ENCODE results near the gene PUM1.

PUM1 gene

DNA sequence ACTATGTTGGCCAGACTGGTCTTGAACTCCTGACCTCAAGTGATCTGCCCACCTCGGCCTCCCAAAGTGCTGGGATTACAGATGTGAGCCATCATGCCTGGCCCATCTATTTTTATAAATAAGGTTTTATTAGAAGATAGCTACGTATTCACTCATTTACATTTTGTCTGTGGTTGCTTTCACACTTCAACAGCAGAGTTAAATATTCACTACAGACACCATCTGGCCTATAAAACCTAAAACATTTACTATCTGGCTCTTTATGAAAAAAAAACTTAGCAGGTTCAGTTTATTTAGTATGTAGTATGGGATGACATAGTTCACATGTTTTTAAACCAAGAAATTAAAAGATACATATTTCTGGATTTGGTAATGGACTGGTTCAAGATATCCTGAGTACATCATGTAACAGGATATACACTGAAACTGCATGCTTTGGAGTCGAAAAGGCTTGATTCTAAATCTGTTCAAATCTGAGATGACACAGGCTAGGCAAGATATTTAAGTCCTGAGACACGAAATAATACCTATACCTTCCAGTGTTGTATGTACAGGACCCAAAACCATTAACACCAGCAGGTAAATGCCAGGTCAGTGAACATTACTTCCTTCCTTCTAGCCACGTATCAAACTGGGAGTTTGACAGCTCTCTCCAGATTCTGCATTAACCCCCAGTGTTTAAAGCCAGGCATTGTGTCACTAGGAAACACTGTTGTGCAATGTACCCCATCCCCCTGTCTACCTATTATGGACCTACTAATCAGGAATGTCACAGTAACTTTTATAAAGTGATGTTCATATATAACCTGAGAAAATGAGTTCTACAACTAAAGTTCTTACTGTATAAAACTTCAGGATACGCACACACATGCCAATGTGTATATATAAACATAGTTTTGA, 102.7 kb downstream of the PUM1 start:
- H3K27ac ChIP-seq (replicated peaks; ENCODE audit: low read length) = no peak overlapping the region
- no peak overlapping the region for H2BK12ac ChIP-seq (ENCODE audit: low read length)
- no peak for DNase-seq (ENCODE audit: low spot score)
- no peak overlapping the region for H3K4me3 ChIP-seq (ENCODE audit: low read length in 2 of 2)
- no peak overlapping the region for H4K91ac ChIP-seq (ENCODE audit: low read depth, low read length, poor library complexity)
- H2BK5ac ChIP-seq (ENCODE audit: low read length) = no peak overlapping the region
- no peak overlapping the region for H3K4ac ChIP-seq (ENCODE audit: low read length)
- no peak overlapping the region for H4K8ac ChIP-seq (ENCODE audit: low read depth, low read length)
- H3K4me1 ChIP-seq (ENCODE audit: control insufficient read depth in 2 of 2, insufficient read depth in 1 of 2, low read depth in 1 of 2, low read length in 2 of 2) = no peaks in the 10 kb centered on the region
- WGBS, 2 donors (ENCODE audit: extremely low coverage in 2 of 2, insufficient read length in 2 of 2, insufficient replicate concordance in 1 of 2) = no CpG with 5 or more reads among the region's 6 CpGs
- no peak overlapping the region for H3K18ac ChIP-seq (ENCODE audit: low read length)
- H2BK120ac ChIP-seq (ENCODE audit: low read depth, low read length) = no peak overlapping the region
- no peak overlapping the region for H3K4me2 ChIP-seq (ENCODE audit: insufficient read depth, low read length, poor library complexity, severe bottlenecking)
- H3K36me3 ChIP-seq (replicated peaks in 1 of 2; ENCODE audit: control insufficient read depth in 2 of 2, insufficient read depth in 2 of 2, low read length in 2 of 2) = peaks cover 34 to 99% of the 10 kb centered on the region in 2 donors
- no peak overlapping the region for H2BK15ac ChIP-seq (ENCODE audit: low read length)
- no peak overlapping the region for H3K14ac ChIP-seq (ENCODE audit: low read length)
- no peaks in the 10 kb centered on the region for H3K27me3 ChIP-seq (ENCODE audit: control insufficient read depth in 3 of 3, insufficient read depth in 3 of 3, low read depth in 1 of 3, low read length in 3 of 3)
- no peak overlapping the region for H2AK5ac ChIP-seq (ENCODE audit: low read depth, low read length)
- peaks cover 0 to 3% of the 10 kb centered on the region in 2 donors for H3K9me3 ChIP-seq (replicated peaks in 1 of 2; ENCODE audit: control insufficient read depth in 2 of 2, insufficient read depth in 1 of 2, low read depth in 1 of 2, low read length in 2 of 2)
- H3K9ac ChIP-seq (ENCODE audit: low read depth, low read length, poor library complexity) = no peak overlapping the region
- H3K23ac ChIP-seq (ENCODE audit: low read depth, low read length, poor library complexity) = no peak overlapping the region
- no peaks in the 10 kb centered on the region for H3K79me1 ChIP-seq (ENCODE audit: low read depth, low read length)
- no peak overlapping the region for H2AFZ ChIP-seq (ENCODE audit: low read length)

DNA sequence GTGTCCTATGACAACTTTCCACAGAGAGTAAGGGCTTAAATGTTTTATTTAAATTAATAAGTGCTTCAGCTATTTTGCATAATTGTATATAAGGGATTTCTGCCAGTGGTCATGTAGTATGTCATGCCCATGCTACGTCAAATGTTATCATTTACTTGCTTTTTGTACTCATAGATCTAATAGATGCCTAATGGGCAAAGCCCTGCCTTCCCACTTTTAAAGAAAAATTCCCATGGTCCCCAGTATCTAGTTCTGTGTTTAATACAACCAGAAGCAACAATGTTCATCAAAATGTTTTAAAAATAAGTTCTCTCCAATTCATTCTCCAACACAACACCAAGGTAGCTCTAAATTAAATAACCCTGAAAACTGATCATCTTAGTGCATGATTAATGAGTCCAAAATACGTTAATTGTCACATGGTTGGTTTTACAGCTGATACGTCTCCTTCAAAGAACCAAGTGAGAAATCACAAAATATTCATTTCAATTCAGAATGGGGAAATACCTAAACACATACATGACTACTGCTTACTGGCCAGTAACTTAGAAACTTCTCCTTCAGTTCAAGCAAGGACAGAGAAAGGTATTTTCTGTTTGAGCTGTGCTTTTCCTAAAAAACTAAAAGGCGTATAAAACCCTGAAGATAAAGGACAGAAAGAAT, 107.8 kb downstream of the PUM1 start:
- Histone ChIP-seq H3K27ac (replicated peaks; ENCODE audit: low read length) (no peak overlapping the region), H2BK15ac (ENCODE audit: low read length) (no peak overlapping the region), H3K18ac (ENCODE audit: low read length) (no peak overlapping the region), H3K4me1 (ENCODE audit: control insufficient read depth in 2 of 2, insufficient read depth in 1 of 2, low read depth in 1 of 2, low read length in 2 of 2) (no peaks in the 10 kb centered on the region), H3K23ac (ENCODE audit: low read depth, low read length, poor library complexity) (no peak overlapping the region), H3K79me1 (ENCODE audit: low read depth, low read length) (no peaks in the 10 kb centered on the region), H2BK12ac (ENCODE audit: low read length) (no peak overlapping the region), H2AFZ (ENCODE audit: low read length) (no peak overlapping the region), H3K9ac (ENCODE audit: low read depth, low read length, poor library complexity) (no peak overlapping the region), H3K36me3 (replicated peaks in 1 of 2; ENCODE audit: control insufficient read depth in 2 of 2, insufficient read depth in 2 of 2, low read length in 2 of 2) (peaks cover 27 to 99% of the 10 kb centered on the region in 2 donors), H4K8ac (ENCODE audit: low read depth, low read length) (no peak overlapping the region), H2AK5ac (ENCODE audit: low read depth, low read length) (no peak overlapping the region), H3K27me3 (ENCODE audit: control insufficient read depth in 3 of 3, insufficient read depth in 3 of 3, low read depth in 1 of 3, low read length in 3 of 3) (no peaks in the 10 kb centered on the region), H3K4ac (ENCODE audit: low read length) (no peak overlapping the region), H3K14ac (ENCODE audit: low read length) (no peak overlapping the region), H4K91ac (ENCODE audit: low read depth, low read length, poor library complexity) (no peak overlapping the region), H2BK120ac (ENCODE audit: low read depth, low read length) (no peak overlapping the region), H3K9me3 (replicated peaks in 1 of 2; ENCODE audit: control insufficient read depth in 2 of 2, insufficient read depth in 1 of 2, low read depth in 1 of 2, low read length in 2 of 2) (peaks cover 0 to 5% of the 10 kb centered on the region in 2 donors), H3K4me2 (ENCODE audit: insufficient read depth, low read length, poor library complexity, severe bottlenecking) (no peak overlapping the region), H3K4me3 (ENCODE audit: low read length in 2 of 2) (no peak overlapping the region), H2BK5ac (ENCODE audit: low read length) (no peak overlapping the region)
- no peak for DNase-seq (ENCODE audit: low spot score)
- WGBS, 2 donors (ENCODE audit: extremely low coverage in 2 of 2, insufficient read length in 2 of 2, insufficient replicate concordance in 1 of 2) = no CpG with 5 or more reads among the region's 4 CpGs

DNA sequence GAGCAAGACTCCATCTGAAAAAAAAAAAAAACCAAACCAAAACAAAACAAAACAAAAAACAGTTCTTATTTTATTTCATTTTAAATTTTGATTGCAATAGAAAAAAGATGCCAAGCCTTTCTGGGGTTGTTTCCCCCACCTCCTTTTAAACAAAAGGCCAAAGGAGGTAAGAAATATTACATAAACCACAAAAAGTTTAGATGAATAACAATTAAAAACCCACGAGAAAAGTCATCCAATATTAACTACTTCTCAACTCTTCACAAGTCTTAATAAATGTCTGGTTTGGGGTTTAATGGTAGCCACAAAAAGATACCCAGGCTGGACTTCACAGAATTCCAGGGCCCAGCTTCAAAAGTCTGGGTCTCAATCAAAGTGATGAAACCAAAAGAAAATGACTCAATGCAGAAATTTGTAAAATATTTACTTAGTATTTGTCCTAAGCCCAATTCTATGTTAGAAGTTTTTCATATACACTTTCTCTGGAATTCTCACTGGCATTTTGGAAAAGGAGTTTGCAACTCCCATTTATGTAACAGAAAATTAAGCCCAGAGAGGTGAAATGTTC, 110.0 kb downstream of the PUM1 start:
- no peak overlapping the region for H2AFZ ChIP-seq (ENCODE audit: low read length)
- no peak overlapping the region for H3K23ac ChIP-seq (ENCODE audit: low read depth, low read length, poor library complexity)
- peaks cover 0 to 3% of the 10 kb centered on the region in 2 donors for H3K9me3 ChIP-seq (replicated peaks in 1 of 2; ENCODE audit: control insufficient read depth in 2 of 2, insufficient read depth in 1 of 2, low read depth in 1 of 2, low read length in 2 of 2)
- H3K9ac ChIP-seq (ENCODE audit: low read depth, low read length, poor library complexity) = no peak overlapping the region
- no peaks in the 10 kb centered on the region for H3K27me3 ChIP-seq (ENCODE audit: control insufficient read depth in 3 of 3, insufficient read depth in 3 of 3, low read depth in 1 of 3, low read length in 3 of 3)
- no peak for DNase-seq (ENCODE audit: low spot score)
- H2BK120ac ChIP-seq (ENCODE audit: low read depth, low read length) = no peak overlapping the region
- H3K4me1 ChIP-seq (ENCODE audit: control insufficient read depth in 2 of 2, insufficient read depth in 1 of 2, low read depth in 1 of 2, low read length in 2 of 2) = no peaks in the 10 kb centered on the region
- H3K4me2 ChIP-seq (ENCODE audit: insufficient read depth, low read length, poor library complexity, severe bottlenecking) = no peak overlapping the region
- H2BK5ac ChIP-seq (ENCODE audit: low read length) = no peak overlapping the region
- WGBS, 2 donors (ENCODE audit: extremely low coverage in 2 of 2, insufficient read length in 2 of 2, insufficient replicate concordance in 1 of 2) = no CpG with 5 or more reads among the region's 1 CpG
- no peak overlapping the region for H3K4ac ChIP-seq (ENCODE audit: low read length)
- no peak overlapping the region for H4K91ac ChIP-seq (ENCODE audit: low read depth, low read length, poor library complexity)
- no peak overlapping the region for H2BK12ac ChIP-seq (ENCODE audit: low read length)
- no peak overlapping the region for H4K8ac ChIP-seq (ENCODE audit: low read depth, low read length)
- no peak overlapping the region for H3K14ac ChIP-seq (ENCODE audit: low read length)
- H3K4me3 ChIP-seq (ENCODE audit: low read length in 2 of 2) = no peak overlapping the region
- peaks cover 30 to 99% of the 10 kb centered on the region in 2 donors for H3K36me3 ChIP-seq (replicated peaks in 1 of 2; ENCODE audit: control insufficient read depth in 2 of 2, insufficient read depth in 2 of 2, low read length in 2 of 2)
- H2AK5ac ChIP-seq (ENCODE audit: low read depth, low read length) = no peak overlapping the region
- H2BK15ac ChIP-seq (ENCODE audit: low read length) = no peak overlapping the region
- H3K27ac ChIP-seq (replicated peaks; ENCODE audit: low read length) = no peak overlapping the region
- no peaks in the 10 kb centered on the region for H3K79me1 ChIP-seq (ENCODE audit: low read depth, low read length)
- no peak overlapping the region for H3K18ac ChIP-seq (ENCODE audit: low read length)

DNA sequence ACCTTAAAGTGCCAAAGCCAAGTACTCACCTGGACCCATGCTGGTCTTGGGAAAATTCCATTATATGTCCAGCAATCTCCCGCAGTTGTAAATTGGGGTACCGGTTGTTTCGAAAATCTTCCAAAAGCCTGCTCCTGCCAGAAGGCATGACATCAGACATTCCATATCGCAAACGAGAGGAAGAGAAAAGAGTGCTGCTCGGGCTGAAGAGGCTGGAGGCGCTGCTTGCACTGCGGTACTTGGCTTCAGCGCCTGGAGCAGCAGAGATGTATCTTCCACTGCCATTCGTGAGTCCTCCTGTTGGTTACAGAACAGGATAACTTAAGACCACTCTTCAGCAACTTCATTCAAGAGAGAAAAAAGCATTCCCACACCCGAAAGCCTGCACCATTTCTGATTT, 111.8 kb downstream of the PUM1 start:
- Histone ChIP-seq H3K4me3 (ENCODE audit: low read length in 2 of 2) (no peak overlapping the region), H3K9me3 (replicated peaks in 1 of 2; ENCODE audit: control insufficient read depth in 2 of 2, insufficient read depth in 1 of 2, low read depth in 1 of 2, low read length in 2 of 2) (peaks cover 0 to 3% of the 10 kb centered on the region in 2 donors), H3K27ac (replicated peaks; ENCODE audit: low read length) (no peak overlapping the region), H3K14ac (ENCODE audit: low read length) (no peak overlapping the region), H2AFZ (ENCODE audit: low read length) (no peak overlapping the region), H3K9ac (ENCODE audit: low read depth, low read length, poor library complexity) (no peak overlapping the region), H3K18ac (ENCODE audit: low read length) (no peak overlapping the region), H3K36me3 (replicated peaks in 1 of 2; ENCODE audit: control insufficient read depth in 2 of 2, insufficient read depth in 2 of 2, low read length in 2 of 2) (peaks cover 34 to 96% of the 10 kb centered on the region in 2 donors), H4K8ac (ENCODE audit: low read depth, low read length) (no peak overlapping the region), H3K4me2 (ENCODE audit: insufficient read depth, low read length, poor library complexity, severe bottlenecking) (no peak overlapping the region), H4K91ac (ENCODE audit: low read depth, low read length, poor library complexity) (no peak overlapping the region), H3K4me1 (ENCODE audit: control insufficient read depth in 2 of 2, insufficient read depth in 1 of 2, low read depth in 1 of 2, low read length in 2 of 2) (no peaks in the 10 kb centered on the region), H3K23ac (ENCODE audit: low read depth, low read length, poor library complexity) (no peak overlapping the region), H2BK12ac (ENCODE audit: low read length) (no peak overlapping the region), H3K79me1 (ENCODE audit: low read depth, low read length) (no peaks in the 10 kb centered on the region), H2AK5ac (ENCODE audit: low read depth, low read length) (no peak overlapping the region), H2BK15ac (ENCODE audit: low read length) (no peak overlapping the region), H3K27me3 (ENCODE audit: control insufficient read depth in 3 of 3, insufficient read depth in 3 of 3, low read depth in 1 of 3, low read length in 3 of 3) (no peaks in the 10 kb centered on the region), H3K4ac (ENCODE audit: low read length) (no peak overlapping the region), H2BK5ac (ENCODE audit: low read length) (no peak overlapping the region), H2BK120ac (ENCODE audit: low read depth, low read length) (no peak overlapping the region)
- no CpG with 5 or more reads among the region's 11 CpGs for WGBS, 2 donors (ENCODE audit: extremely low coverage in 2 of 2, insufficient read length in 2 of 2, insufficient replicate concordance in 1 of 2)
- no peak for DNase-seq (ENCODE audit: low spot score)
